ENCODE data around the gene ZNF655. TPM values are rescaled to one million over a fixed set of nuclear protein-coding genes. Genes with fewer than 3 reads are reported as not detected.
A peak's percentile ranks its signal among the peaks of the same experiment; 100 is the strongest.
"Not testable (repeated sequence)": the region's sequence is repeated elsewhere in the genome, so short reads cannot be mapped to it uniquely, and the experiment has no call there.

Gene ZNF655
- total RNA-seq, result 10 to 100 TPM; 87.8 to 94.1 TPM

GRCh38 chr7:99558306-99559174 is at the start of gene ZNF655:
Gene ZNF655 (plus strand): TSS chr7:99558642. CDS start chr7:99560560, 1,918 bp downstream.
- H3K4me1 Mint-ChIP-seq (ENCODE audit: low read depth), result peaks cover 53% of the 10 kb centered on the region
- peak within 1 kb of the TSS; percentile 93 for H3K27ac Mint-ChIP-seq
- H3K4me3 Mint-ChIP-seq, result peak within 1 kb of the TSS; percentile 94 to 95
- peak; percentile 87 to 89 for ATAC-seq (replicated peaks in 1 of 2)
- no peaks in the 10 kb centered on the region for H3K27me3 Mint-ChIP-seq (ENCODE audit: low read depth)
- H3K36me3 Mint-ChIP-seq (ENCODE audit: insufficient read depth in 2 of 2), result peaks cover 27 to 34% of the 10 kb centered on the region in 2 donors
- peak; percentile 90 to 91 for DNase-seq
- no peaks in the 10 kb centered on the region for H3K9me3 Mint-ChIP-seq

GRCh38 chr7:99514050-99514449 is 44.4 kb upstream of the ZNF655 start:
- no peak for ATAC-seq (replicated peaks in 1 of 2)
- Mint-ChIP-seq H3K4me1 (ENCODE audit: low read depth) (peaks cover 15% of the 10 kb centered on the region), H3K9me3 (no peaks in the 10 kb centered on the region), H3K27me3 (ENCODE audit: low read depth) (no peaks in the 10 kb centered on the region), H3K4me3 (no peak overlapping the region), H3K27ac (no peak overlapping the region), H3K36me3 (ENCODE audit: insufficient read depth in 2 of 2) (peaks cover 4 to 20% of the 10 kb centered on the region in 2 donors)
- no peak for DNase-seq

- peaks cover 7 to 17% of the 10 kb centered on the region in 2 donors for H3K36me3 Mint-ChIP-seq (ENCODE audit: insufficient read depth in 2 of 2)
- H3K9me3 Mint-ChIP-seq, result no peaks in the 10 kb centered on the region
- no peak overlapping the region for H3K4me3 Mint-ChIP-seq
- ATAC-seq (replicated peaks in 1 of 2), result no peak
- H3K27ac Mint-ChIP-seq, result no peak overlapping the region
- H3K4me1 Mint-ChIP-seq (ENCODE audit: low read depth), result peaks cover 6% of the 10 kb centered on the region
- no peak for DNase-seq
- H3K27me3 Mint-ChIP-seq (ENCODE audit: low read depth), result no peaks in the 10 kb centered on the region
These were observed 37.0 kb upstream of the ZNF655 start for GRCh38 chr7:99521399-99521798.

- DNase-seq (peak; percentile 8 to 18), ATAC-seq (replicated peaks in 1 of 2) (peak in 1 of 2 donors; percentile 45)
- Mint-ChIP-seq H3K36me3 (ENCODE audit: insufficient read depth in 2 of 2) (peaks cover 24 to 38% of the 10 kb centered on the region in 2 donors), H3K4me3 (no peak overlapping the region), H3K9me3 (peaks cover 9 to 12% of the 10 kb centered on the region in 2 donors), H3K27ac (no peak overlapping the region), H3K4me1 (ENCODE audit: low read depth) (peaks cover 6% of the 10 kb centered on the region), H3K27me3 (ENCODE audit: low read depth) (no peaks in the 10 kb centered on the region)
These were observed 32.6 kb upstream of the ZNF655 start for GRCh38 chr7:99525713-99526440.

- ATAC-seq (replicated peaks in 1 of 2), result no peak
- Mint-ChIP-seq H3K27me3 (ENCODE audit: low read depth) (no peaks in the 10 kb centered on the region), H3K9me3 (peaks cover 22 to 33% of the 10 kb centered on the region in 2 donors), H3K4me3 (no peak overlapping the region), H3K4me1 (ENCODE audit: low read depth) (no peaks in the 10 kb centered on the region), H3K36me3 (ENCODE audit: insufficient read depth in 2 of 2) (peaks cover 41 to 59% of the 10 kb centered on the region in 2 donors), H3K27ac (no peak overlapping the region)
- DNase-seq, result no peak
These were observed 27.1 kb upstream of the ZNF655 start for GRCh38 chr7:99531354-99531765.

GRCh38 chr7:99535667-99536066 is 22.8 kb upstream of the ZNF655 start:
- H3K36me3 Mint-ChIP-seq (ENCODE audit: insufficient read depth in 2 of 2), result peaks cover 31 to 44% of the 10 kb centered on the region in 2 donors
- H3K9me3 Mint-ChIP-seq, result peaks cover 15 to 30% of the 10 kb centered on the region in 2 donors
- ATAC-seq (replicated peaks in 1 of 2), result no peak
- H3K27me3 Mint-ChIP-seq (ENCODE audit: low read depth), result no peaks in the 10 kb centered on the region
- no peak overlapping the region for H3K27ac Mint-ChIP-seq
- no peak overlapping the region for H3K4me3 Mint-ChIP-seq
- no peak for DNase-seq
- no peaks in the 10 kb centered on the region for H3K4me1 Mint-ChIP-seq (ENCODE audit: low read depth)

GRCh38 chr7:99539213-99539811 is 19.1 kb upstream of the ZNF655 start:
- no peak overlapping the region for H3K27ac Mint-ChIP-seq
- H3K27me3 Mint-ChIP-seq (ENCODE audit: low read depth), result no peaks in the 10 kb centered on the region
- no peaks in the 10 kb centered on the region for H3K4me1 Mint-ChIP-seq (ENCODE audit: low read depth)
- H3K9me3 Mint-ChIP-seq, result peaks cover 4 to 18% of the 10 kb centered on the region in 2 donors
- peaks cover 14 to 23% of the 10 kb centered on the region in 2 donors for H3K36me3 Mint-ChIP-seq (ENCODE audit: insufficient read depth in 2 of 2)
- DNase-seq (no peak), ATAC-seq (replicated peaks in 1 of 2) (no peak)
- H3K4me3 Mint-ChIP-seq, result no peak overlapping the region

GRCh38 chr7:99540542-99540941 is 17.9 kb upstream of the ZNF655 start:
- H3K4me3 Mint-ChIP-seq, result no peak overlapping the region
- H3K36me3 Mint-ChIP-seq (ENCODE audit: insufficient read depth in 2 of 2), result peaks cover 16 to 25% of the 10 kb centered on the region in 2 donors
- ATAC-seq (replicated peaks in 1 of 2) (no peak), DNase-seq (no peak)
- H3K4me1 Mint-ChIP-seq (ENCODE audit: low read depth), result no peaks in the 10 kb centered on the region
- H3K27me3 Mint-ChIP-seq (ENCODE audit: low read depth), result no peaks in the 10 kb centered on the region
- no peak overlapping the region for H3K27ac Mint-ChIP-seq
- H3K9me3 Mint-ChIP-seq, result peaks cover 6 to 18% of the 10 kb centered on the region in 2 donors

GRCh38 chr7:99541212-99541611 is 17.2 kb upstream of the ZNF655 start:
- ATAC-seq (replicated peaks in 1 of 2), result no peak
- peak overlapping the region; percentile 51 for H3K27ac Mint-ChIP-seq
- H3K4me3 Mint-ChIP-seq, result no peak overlapping the region

GRCh38 chr7:99543081-99543671 is 15.3 kb upstream of the ZNF655 start:
- no peak overlapping the region for H3K4me3 Mint-ChIP-seq
- no peaks in the 10 kb centered on the region for H3K4me1 Mint-ChIP-seq (ENCODE audit: low read depth)
- DNase-seq, result no peak
- no peak overlapping the region for H3K27ac Mint-ChIP-seq
- peaks cover 16 to 30% of the 10 kb centered on the region in 2 donors for H3K36me3 Mint-ChIP-seq (ENCODE audit: insufficient read depth in 2 of 2)
- ATAC-seq (replicated peaks in 1 of 2), result no peak
- H3K9me3 Mint-ChIP-seq, result peaks cover 6 to 16% of the 10 kb centered on the region in 2 donors
- H3K27me3 Mint-ChIP-seq (ENCODE audit: low read depth), result no peaks in the 10 kb centered on the region

More at GRCh38 chr7:99541212-99541611, 17.2 kb upstream of the ZNF655 start:
- peaks cover 6 to 18% of the 10 kb centered on the region in 2 donors for H3K9me3 Mint-ChIP-seq
- DNase-seq, result no peak
- no peaks in the 10 kb centered on the region for H3K4me1 Mint-ChIP-seq (ENCODE audit: low read depth)
- H3K27me3 Mint-ChIP-seq (ENCODE audit: low read depth), result no peaks in the 10 kb centered on the region
- peaks cover 16 to 25% of the 10 kb centered on the region in 2 donors for H3K36me3 Mint-ChIP-seq (ENCODE audit: insufficient read depth in 2 of 2)

- Mint-ChIP-seq H3K9me3 (peaks cover 5 to 13% of the 10 kb centered on the region in 2 donors), H3K4me1 (ENCODE audit: low read depth) (no peaks in the 10 kb centered on the region), H3K27ac (no peak overlapping the region), H3K4me3 (no peak overlapping the region), H3K27me3 (ENCODE audit: low read depth) (no peaks in the 10 kb centered on the region), H3K36me3 (ENCODE audit: insufficient read depth in 2 of 2) (peaks cover 18 to 31% of the 10 kb centered on the region in 2 donors)
- ATAC-seq (replicated peaks in 1 of 2) (no peak), DNase-seq (no peak)
These were observed 14.5 kb upstream of the ZNF655 start for GRCh38 chr7:99543916-99544315.

- H3K4me3 Mint-ChIP-seq; ATAC-seq (replicated peaks in 1 of 2); H3K4me1 Mint-ChIP-seq (ENCODE audit: low read depth); DNase-seq; H3K27me3 Mint-ChIP-seq (ENCODE audit: low read depth); H3K27ac Mint-ChIP-seq: not testable (repeated sequence)
- Mint-ChIP-seq H3K36me3 (ENCODE audit: insufficient read depth in 2 of 2) (peaks cover 22 to 30% of the 10 kb centered on the region in 2 donors), H3K9me3 (peaks cover 5 to 12% of the 10 kb centered on the region in 2 donors)
These were observed 13.1 kb upstream of the ZNF655 start for GRCh38 chr7:99545308-99545707.
